ENCODE results near the gene GET3.
"Not testable (repeated sequence)": the region's sequence is repeated elsewhere in the genome, so short reads cannot be mapped to it uniquely, and the experiment has no call there.

GET3 gene

DNA sequence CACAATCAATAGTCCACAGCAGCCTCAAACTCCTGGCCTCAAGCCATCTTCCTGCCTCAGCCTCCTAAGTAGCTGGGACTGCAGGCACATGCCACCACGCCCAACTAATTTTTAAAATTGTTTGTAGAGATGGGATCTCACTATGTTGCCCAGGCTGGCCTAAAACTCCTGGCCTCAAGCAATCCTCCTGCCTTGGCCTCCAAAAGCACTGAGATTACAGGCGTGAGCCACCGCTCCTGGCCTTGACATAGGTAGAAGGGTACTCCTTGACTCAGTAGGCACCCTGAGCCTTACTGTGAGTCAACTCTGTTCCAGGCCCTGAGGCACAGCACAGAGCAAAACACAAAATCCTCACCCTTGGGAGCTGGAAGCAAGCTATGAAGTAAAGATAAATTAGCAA, 21.4 kb upstream of the GET3 start:
- no peak for DNase-seq (ENCODE audit: low spot score)

GRCh38 chr19:12720296-12720695, 17.0 kb upstream of the GET3 start:
- no peak for DNase-seq (ENCODE audit: low spot score)

DNA sequence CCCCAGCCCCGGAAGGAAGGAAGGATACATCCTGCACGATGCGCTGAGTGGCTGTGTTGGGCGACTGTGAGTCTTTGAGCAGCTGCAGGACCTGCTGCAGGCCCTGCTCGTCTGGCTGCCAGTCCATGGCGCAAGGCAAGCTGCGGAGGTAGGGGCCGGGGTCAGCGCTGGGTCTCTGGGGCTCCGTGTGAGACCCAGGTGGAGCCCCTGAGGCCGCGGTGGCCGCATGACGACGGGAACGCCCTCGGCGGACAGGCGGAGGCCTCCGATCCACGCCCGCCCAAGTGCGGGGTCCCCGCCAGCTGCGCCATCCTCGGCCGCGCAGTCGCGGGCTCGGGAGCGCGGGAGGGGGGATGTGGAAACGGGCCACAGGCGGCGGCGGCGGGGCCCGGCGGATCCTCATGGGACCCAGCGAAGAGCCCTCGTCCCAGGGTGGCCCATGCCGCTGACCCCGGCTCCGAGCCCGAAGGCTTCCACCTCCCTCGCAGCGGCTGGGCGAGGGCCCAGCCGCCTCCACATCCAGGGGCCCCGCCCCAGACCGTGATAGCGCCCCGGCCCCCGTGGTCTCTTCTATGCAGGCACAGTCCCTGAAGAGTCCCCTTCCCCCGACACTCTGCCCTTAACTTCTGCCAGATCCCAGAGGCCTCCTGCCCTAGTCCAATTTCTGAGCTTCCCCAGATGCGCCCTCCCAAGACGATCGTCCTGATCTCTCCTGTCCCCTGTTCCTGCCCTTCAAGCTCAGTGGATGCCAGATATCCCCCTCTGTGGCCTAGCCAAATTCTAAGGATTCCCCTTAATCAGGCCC, 16.2 kb upstream of the GET3 start:
- DNase-seq (ENCODE audit: low spot score) = no peak

DNA sequence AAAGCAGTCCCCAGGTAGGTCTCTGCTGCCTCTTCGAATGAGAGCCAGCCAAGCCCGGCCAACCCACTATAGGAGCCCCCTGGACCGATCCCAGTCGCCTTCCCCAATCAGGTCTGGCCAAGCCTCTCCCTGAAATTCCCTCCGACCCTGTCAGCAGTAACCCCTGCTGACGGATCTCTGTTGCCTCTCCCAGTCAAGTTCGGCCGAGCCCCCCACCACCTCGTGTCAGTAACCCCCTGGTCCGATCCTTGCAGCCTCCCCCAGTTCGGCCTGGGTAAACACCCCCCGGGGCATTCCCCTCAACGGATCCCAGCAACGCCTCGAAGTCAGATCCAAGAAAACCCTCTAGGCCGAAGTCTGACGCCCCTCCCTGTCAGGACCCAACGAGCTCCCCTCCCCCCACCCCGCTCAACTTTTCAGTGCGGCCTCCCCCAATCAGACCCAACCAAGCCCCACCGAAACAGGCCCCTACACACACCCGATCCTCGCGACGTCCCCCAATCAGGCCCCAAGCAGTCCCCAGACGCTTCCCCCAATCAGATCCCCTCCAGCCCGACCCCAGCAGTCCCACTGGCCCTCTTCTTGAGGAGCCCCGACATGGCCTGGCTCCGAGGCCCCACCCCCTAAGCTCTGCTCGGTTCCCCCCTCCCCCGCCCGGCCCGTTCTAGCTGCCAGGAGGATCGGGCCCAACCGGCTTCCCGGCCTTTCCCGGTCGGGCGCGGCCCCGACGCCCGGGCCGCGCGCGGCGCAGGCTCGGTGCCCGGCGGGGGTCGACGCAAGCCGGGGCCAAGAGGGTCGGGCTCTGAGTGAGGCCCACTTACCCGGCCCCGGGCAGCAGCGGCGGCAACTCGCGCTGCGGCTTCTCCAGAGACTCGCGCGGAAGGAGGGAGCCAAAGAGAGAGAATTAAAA, 15.4 kb upstream of the GET3 start:
- DNase-seq (ENCODE audit: low spot score) = peak; percentile 62

- DNase-seq (ENCODE audit: low spot score) = peak; percentile 99
These were observed 14.5 kb upstream of the GET3 start for GRCh38 chr19:12722566-12723380.

DNA sequence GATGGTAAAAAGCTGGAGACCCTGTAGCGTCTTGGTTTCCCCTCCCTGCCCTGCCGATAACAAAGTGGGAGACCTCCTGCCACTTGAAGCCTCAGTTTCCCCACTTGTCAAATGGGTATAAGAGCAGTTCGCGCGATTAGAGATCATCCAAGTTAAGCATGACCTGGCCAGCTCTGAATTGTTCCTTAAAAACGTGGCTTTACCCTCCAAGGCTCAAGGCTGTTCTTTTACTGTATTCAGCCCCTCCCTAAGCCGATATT, 14.0 kb upstream of the GET3 start:
- DNase-seq (ENCODE audit: low spot score) = no peak

DNA sequence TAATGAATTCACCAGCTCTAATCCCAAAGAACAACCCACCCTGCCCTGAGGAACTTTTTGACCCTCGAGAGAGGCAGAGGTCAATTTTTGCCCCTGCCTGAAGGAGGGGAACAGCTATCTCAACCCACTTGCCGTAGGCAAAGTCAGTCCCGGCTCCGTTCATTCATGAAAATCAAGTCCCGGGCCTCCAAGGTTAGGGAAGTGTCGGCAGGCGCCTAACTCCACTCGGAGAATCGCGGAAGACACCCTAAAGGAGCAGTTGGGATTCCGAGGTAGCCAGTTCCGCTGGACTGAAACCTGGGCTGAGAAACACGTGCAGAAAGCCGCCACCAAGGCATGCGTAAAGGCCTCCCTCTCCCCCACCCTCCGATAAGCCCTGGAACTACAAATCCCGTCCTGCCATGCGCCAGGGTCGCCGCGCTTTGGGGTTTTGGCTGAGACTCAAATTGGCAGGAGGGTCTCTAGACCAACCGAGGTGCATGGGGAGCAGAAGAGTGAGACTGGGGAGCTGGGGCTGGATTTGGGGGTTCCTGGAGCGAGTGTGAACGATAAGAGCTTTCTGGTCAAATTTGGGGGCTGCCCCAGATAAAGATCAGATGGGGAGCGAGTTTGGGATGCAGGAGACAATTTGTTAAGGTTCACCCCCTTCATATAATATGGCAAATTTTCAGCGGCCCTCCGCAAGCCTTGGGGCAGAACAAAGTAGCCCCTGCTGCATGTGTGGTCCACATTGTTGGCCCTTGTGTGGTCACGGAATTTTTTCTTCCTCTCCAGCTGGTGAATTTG, 13.5 kb upstream of the GET3 start, which contains the start of gene TNPO2:
Gene TNPO2 (minus strand): TSS at position 292 of the 786 bp plus-strand sequence. CDS start 2,955 bp downstream, outside the sequence.
- DNase-seq (ENCODE audit: low spot score) = peak; percentile 87

DNA sequence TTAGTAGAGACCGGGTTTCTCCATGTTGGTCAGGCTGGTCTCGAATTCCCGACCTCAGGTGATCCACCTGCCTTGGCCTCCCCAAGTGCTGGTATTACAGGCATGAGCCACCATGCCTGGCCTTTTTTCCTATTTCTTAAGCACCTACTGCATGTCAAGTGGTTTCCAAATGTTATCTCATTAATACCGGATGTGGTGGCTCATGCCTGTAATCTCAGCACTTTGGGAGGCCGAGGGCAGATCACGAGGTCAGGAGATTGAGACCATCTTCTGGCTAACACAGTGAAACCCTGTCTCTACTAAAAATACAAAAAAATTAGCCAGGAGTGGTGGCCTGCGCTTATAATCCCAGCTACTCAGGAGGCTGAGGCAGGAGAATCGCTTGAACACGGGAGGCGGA, 11.7 kb upstream of the GET3 start:
- DNase-seq (ENCODE audit: low spot score) = not testable (repeated sequence)

GRCh38 chr19:12726988-12727316, 10.3 kb upstream of the GET3 start:
- no peak for DNase-seq (ENCODE audit: low spot score)

DNA sequence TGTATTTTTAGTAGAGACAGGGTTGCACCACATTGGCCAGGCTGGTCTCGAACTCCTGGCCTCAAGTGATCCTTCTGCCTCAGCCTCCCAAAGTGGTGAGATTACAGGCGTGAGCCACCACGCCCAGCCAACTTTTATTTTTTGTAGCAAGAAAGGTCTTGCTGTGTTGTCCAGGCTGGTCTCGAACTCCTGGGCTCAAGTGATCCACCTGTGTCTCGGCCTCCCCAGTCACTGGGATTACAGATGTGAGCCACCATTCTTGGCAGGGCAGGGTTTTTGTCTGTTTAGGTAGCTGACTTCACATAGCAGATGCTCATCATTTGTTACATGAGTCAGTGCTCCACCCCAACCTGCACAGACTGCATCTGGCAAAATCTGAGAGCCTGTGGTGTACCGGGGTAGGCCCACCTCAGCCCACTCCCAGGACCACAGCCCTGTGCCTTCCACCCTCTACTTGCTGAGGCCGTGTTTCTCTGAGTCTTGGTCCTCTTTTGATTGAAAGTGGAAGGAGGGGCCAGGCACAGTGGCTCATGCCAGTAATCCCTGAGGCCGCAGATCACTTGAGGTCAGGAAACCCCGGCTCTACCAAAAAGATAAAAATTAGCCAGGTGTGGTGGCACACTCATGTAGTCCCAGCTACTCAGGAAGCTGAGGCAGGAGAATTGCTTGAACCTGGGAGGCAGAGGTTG, 9.4 kb upstream of the GET3 start:
- no peak for DNase-seq (ENCODE audit: low spot score)

DNA sequence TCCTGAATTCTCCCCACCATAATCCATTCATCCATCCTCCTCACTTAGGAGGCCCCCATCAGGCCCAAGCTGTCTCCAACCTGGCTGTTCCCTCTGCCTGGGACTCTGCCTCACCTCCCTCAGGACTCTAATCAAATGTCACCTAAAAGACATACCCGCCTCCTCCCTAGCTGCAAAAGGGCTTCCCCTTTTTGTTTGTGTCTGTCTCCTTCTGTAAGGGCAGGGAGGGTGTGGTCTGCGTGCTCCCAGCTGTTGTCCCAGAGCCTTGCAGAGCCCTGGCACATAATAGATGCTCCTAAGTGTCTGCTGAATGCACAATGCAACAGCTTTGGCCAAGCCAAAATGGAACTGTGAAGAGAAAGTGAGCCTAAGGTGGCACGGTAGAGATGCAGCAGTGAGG, 7.2 kb upstream of the GET3 start:
- DNase-seq (ENCODE audit: low spot score) = no peak

GRCh38 chr19:12731337-12731736, 6.0 kb upstream of the GET3 start:
- DNase-seq (ENCODE audit: low spot score) = no peak

DNA sequence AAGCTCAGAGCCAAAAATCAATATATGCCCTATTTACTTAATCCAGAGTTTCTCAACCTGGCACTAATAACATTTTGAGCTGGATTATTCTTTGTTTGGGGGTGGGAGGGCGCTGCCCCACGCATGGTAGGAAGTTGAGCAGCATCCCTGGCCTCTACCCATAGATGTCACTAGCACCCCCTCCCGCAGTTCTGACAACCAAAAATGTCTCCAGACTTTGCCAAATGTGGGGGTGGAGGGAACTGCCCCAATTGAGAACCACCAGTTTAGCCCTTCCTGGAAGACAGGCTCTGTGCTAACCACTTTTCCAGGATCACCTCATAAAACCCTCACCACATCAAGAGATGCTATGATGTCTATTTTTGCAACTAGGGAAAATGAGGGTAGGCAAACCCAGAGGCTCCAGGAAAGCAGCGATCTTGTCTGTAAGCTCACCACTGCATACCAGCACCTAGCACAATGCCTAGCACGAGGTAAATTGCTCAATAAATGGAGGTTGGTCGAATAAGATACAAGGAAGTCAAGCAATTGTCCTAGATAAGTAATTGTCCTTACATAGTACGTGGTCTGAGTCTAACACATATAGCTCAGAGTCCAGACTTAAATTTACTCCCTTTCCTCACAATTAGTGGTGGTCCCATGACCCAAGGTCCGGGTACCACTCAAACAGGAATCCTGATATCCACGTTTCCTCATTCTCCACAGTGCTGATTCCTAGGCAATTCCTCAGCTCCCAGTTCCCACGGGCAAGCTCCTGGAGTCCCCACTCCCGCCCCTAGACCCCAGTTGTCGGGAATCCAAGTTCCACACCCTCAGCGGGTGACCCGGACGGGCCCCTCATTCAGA, 3.7 kb upstream of the GET3 start:
- no peak for DNase-seq (ENCODE audit: low spot score)

GRCh38 chr19:12737835-12738351, 596 bp downstream of the GET3 start:
- no peak for DNase-seq (ENCODE audit: low spot score)

GRCh38 chr19:12745166-12745897, 8.0 kb downstream of the GET3 start:
- DNase-seq (ENCODE audit: low spot score) = no peak

DNA sequence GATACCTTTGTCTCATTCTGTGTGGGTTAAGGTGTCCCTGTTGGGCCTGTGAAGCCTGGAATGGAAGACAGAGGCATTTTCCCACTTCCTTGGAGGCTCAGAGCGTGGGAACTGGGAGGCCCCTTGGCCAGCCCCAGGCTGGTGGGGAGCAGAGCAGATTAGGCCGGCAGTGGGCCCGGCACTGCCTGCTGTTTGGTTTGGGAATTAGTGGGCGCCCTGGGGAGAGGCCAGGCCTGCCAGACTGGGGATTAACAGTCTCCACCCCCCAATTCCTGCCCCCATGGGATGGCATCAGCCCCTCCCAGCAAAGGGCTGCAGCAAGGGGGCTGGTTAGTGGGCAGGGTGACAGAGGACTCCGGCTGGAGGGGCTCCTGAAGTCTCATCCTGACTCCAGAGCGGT, 11.2 kb downstream of the GET3 start:
- DNase-seq (ENCODE audit: low spot score) = no peak

GRCh38 chr19:12749938-12750521, 12.7 kb downstream of the GET3 start:
- no peak for DNase-seq (ENCODE audit: low spot score)

DNA sequence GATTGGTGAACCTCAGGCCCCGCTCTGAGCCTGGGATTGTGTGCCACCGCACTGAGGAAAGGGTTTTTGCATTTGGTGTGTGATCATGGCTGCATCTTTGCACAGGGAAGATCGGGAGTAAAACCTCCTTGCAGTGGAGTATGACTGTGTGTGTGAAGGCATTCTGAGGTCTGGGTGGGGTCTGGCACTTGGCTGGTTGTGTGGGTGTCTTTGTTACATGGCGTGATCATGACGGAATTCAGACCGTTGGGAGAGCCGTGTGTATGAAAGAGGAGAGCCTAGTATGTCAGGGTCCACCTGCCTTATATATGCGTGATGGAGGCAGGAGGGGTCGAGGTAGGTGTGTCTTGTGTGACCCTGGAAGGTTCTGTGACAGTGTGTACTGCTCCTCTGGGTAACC, 13.6 kb downstream of the GET3 start:
- DNase-seq (ENCODE audit: low spot score) = no peak

GRCh38 chr19:12751635-12752034, 14.3 kb downstream of the GET3 start, which contains the start of gene BEST2:
Gene BEST2, plus strand, starts transcription at chr19:12751791. Its CDS starts 802 bp downstream, at chr19:12752593.
- no peak for DNase-seq (ENCODE audit: low spot score)

Measured in cerebellar cortex (tissue), 1 donor.